Fibroblast of skin of back (primary cell): ENCODE data around the gene GRIN2A.

Experiments
- DNase-seq: peaks from one replicate; pipeline ENCODE4 v3.0.0-alpha.2; 2013

GRIN2A gene

DNA sequence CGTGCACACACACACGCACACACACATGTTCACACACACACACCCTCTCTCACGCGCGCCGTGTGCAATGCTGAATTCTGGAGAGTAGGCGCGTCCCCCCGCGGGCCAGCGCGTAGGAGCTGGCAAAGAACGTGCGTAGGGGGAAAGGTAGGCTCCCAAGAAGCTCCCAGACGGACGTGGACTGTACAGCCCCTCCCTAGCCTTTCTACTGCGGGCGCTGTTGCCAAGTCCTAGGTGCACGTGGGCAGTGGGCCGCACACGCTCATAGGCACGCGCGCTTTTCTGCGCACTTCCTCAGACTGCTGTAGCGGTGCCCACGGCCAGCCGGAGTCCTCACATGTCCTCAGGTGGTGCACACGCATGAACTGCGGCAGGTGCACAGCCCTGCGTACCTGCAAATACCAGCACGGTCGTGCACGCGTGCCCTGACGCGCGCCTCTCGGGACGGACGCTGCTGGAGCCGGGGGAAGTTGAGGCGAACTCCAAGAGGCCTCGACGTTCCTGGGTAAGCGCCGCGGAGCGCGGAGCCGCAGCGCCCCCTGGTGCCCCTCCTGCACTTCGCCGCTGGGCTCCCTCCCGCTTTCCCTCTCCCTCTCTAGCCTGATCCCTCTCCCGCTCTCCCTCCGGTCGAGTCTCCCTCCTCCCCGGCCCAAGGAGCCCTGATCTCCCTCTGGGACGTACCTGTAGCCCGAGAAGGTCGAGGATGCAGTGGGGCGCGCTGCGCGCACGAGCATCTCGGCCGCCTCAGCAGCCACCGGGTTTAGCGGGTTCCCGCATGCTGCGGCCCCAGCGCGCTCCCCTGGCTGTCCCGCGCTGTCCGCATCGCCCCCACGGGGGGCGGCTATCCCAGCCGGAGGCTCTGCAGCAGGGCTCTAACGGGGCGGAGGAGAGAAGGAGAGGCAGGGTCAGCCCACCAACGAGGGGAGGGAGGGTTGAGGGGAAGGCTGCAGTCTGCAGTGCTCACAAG, 749 bp downstream of the GRIN2A start:
- peak; percentile 37 for DNase-seq

DNA sequence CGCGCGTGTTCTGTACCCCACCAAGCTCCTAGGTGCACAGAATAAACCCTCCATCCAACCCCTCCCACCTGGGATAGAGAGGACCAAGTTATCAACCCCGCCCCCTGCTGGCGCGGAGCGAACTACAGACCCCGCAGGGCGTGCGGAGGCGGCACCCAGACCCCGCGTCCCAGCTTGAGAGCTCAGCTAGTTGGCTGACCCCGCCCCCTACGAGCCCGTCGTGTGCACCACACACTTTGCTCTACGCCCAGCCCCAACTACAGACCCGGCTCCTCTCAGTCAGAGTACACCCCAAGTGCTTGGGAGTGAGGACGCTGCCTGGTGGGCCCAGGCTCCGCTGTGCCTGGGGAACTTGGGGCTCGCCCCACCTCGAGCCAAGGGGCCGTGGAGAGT, 1.5 kb downstream of the GRIN2A start:
- peak; percentile 5 for DNase-seq

DNA sequence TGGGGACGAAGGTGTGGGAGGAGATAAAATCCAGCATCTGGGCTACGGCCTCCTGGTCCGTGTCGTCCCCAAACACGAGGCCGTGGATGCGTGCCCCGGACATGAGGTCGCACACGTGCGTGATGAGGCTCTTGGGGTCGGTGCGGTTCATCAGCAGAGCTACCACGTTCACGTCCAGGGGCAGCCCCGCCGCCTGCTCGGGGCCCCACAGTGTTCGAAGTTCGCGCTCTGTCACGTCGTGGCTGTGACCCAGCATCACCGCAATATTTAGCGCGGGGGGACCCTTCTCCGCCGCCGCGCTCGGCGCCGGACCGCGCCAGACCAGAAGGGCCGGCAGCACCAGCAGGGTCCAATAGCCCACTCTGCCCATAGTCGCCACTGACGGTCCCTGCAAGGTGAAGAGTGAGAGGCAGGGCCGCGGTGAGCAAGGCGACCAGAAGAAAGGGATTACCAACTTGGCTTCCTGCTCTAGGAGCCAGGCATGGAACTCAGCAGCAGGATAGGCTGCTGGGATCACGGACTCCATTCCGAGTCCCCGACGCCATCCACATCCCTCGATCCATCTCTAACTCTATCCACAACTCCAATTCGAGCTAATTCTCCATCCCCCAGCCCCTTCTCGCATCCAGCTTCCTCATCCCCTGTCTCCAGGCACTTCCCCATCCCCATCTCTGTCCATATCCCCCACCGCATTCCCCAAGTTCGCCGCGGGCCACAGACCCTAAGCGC, 2.0 kb downstream of the GRIN2A start:
- no peak for DNase-seq

DNA sequence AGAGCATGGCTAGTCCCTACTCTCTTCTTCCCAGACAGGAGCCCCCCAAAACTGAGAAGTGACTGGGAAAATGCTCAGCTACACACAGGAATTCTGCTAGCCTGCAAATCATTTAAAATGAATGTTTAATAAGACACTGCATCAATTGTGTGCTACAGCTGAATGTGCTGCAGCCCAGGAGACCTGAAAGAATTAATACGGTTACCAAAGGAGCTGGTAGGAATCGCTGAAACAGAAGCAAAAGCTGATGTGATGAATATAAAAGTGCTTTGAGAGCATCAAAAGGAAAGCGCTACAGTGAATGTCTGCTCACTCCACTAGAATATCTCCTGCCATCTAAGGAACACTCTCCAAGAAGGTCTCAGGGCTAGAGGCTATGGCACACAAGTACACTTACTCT, 3.7 kb downstream of the GRIN2A start:
- no peak for DNase-seq

DNA sequence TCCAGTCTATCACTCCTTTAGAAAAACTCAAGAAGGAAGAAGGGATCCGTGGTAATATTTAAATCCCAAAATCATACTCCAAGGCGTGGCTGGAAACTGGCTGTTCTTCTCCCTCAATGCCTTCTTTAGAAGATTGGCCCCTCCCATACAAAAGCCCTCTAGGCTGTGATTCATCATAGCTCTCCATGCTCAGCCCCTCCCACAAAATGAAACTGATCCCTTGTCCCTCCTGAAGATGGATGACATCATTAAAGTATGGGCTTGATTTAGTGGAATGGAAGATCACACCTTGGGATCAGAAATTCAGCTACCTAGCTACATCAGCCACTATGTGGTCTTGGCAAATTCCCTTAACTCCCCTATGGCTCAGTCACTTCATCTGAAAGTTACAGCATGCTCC, 4.1 kb downstream of the GRIN2A start:
- DNase-seq: no peak

DNA sequence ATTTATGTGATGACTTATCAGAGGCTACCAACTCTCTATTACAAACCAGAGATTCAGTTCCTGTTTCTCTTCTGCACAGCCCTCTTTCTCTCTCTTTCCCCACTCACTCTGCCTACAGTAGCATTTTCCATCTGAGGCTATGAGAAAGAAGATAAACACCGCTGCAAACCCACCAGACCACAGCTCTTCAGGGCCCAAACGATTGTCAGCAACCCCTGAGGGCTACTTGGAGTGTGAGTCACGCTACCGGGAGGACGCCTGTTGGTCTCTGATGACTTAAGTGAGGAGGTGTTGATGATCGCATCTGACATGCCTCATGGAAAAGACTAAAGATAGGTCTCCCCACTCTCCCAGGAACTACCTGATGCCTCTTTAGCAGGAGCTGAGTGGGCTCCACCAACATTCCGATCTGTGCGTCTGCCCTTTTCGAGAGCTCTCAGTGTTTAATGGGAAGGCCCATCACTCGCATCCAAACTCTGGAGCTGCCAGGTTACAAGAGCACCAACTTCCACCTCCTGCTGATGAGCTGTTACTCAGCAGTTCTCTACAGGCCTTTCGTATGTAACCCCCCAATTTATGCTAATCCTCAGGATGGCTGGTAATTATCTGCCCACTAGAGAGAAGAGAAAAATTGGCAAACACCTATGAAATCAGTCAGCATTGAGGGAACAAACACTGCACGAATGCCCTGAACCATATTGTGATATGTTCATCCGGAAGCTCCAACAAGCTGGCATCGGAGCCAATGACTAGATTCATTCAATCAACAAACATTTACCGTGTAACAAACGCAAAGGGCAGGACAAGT, 9.2 kb downstream of the GRIN2A start:
- peak; percentile 17 for DNase-seq

DNA sequence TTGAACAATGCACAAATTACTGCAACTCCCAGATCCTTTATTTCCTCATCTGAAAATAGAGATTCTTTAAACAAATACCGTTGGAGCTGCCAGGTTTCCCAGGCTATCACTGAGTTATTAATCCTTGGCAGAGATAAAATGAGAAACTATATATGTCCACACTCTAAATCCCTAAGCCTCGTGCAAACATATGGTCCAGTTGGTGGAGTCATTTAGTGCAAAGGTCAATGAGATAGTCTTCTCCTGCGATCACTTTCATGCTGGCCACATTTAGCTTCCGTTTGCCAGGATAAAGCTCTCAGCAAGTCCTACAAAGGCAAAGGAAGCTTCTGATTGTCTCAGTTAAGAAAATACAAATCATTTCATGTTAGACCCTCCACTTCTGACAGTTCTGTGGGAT, 11.0 kb downstream of the GRIN2A start:
- no peak for DNase-seq

DNA sequence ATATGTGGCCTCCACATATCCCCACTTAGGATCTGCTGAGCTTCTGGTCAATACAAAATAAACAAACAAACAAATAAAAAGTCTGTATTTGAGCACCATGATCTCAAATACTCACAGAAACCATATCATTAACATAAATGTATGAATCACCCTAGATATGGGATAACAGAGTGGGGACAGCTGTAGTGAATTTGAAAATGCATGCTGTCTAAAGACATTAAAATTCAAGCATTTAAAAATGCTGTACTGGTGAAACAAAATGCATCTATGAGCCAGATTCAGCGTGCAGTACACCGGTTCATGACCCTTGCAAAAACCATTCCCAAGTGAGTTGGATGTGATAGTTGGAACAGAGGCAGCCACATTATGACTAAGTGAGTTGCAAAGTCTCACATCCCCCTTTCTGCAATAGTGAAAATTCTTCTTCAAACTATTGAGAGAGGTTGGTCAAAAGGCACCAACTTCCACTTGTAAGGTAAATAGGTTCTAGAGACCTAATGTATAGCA, 12.3 kb downstream of the GRIN2A start:
- DNase-seq: no peak

DNA sequence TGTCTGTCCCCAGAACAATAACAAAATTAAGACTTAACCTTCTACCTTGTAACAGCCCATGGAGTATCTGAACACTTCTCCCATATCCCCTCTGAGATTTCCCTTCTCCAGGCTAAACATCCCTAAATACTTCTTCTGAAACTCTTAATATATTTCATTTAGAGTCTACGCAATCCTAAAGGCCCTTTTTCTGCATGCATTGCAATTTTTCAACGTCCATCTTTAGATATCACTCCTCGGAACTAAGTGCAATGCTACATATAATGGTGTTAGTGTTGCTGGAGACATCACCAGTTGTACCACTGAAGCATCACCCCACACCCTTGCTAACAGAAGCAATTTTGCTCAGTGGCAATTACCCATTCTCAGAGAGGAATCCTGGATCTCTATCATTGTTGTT, 13.2 kb downstream of the GRIN2A start:
- no peak for DNase-seq

DNA sequence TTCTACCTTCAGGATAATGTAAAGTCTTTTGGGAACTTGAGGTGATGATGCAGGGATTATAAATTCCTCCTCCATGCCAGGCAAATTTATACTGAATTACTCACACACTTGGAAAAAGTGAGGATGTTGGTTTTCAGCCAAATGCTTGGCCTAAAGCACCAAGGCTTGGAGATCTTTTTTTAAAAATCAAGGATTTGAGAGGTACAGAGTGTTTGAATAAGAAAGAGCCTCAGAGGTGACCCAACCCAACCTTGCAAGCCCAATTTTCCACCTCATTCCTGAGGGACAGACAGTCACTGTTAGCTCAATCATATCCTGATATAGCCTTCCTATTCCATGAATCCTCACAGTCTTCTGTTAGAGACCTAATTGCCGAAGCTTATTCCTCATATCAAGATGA, 14.0 kb downstream of the GRIN2A start:
- DNase-seq: peak; percentile 15

DNA sequence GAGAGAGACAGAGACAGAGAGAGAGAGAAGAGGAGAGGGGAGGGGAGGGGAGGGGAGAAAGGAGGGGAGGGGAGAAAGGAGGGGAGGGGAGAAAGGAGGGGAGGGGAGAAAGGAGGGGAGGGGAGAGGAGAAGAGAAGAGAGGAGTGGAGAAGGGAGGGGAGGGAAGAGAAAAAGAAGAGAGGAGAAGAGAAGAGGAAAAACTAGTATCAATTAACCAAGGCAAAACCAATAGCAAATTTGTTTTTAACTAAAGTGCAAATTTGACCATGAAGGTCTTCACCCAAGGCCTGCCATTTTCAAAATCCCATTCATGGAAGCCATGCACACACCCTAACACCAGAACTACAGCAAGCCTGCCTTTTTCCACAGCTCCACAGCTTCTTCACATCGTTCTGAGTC, 16.6 kb downstream of the GRIN2A start:
- no peak for DNase-seq

DNA sequence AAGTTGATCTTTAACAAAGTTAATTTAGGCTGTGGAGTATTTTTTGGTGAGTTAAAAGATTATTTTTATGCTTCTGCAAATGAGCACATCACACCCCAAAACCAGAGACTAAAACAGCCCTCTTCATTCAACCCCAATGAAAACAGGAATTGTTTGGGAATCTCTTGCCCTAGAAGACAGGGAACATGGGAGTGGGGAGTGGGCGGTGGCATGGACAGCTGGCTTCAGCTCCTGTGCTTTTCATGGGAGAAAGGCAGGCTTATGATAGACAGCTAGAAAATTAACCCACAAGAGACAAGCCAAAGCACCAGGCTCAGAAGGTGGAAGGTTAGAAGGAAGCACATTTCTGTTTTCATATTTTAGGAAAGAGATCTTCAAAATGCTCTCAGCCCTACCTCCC, 19.2 kb downstream of the GRIN2A start:
- DNase-seq: no peak

DNA sequence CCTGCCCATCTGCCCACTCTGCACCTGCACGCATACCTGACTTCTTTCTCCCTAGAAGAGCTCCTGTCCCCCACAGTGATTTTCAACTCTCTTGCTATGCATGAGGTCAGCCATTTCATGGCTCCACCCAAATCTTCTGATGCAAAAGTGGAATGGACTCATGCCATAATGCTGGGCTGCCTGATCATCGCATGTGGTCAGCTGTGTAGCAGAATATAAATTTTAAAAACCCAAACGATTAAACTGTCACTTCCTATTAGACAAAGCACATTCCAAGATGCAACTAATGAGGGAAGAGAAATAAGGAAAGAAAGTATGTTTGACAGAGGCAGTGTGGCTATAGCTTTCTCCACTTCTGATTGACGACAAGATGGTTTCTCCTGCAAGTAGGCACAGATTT, 26.1 kb downstream of the GRIN2A start:
- no peak for DNase-seq

DNA sequence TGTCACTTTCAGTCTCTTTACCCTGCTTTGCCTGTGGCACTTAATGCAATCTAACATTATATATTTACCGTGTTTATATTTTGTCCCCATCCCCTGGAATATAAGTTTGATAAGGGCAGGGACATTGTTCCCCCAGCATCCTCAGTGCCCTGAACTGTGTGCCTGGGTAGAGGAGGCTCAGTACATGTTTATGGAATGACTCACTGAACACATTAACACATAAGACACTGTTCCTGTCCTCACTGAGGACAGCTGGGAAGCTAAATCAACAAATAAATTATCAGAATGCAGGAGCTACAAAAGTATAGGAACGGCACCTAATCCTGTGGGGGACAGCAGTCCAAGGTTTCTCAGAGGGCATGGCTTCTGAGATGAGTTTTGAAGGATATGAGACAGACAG, 27.8 kb downstream of the GRIN2A start:
- no peak for DNase-seq

DNA sequence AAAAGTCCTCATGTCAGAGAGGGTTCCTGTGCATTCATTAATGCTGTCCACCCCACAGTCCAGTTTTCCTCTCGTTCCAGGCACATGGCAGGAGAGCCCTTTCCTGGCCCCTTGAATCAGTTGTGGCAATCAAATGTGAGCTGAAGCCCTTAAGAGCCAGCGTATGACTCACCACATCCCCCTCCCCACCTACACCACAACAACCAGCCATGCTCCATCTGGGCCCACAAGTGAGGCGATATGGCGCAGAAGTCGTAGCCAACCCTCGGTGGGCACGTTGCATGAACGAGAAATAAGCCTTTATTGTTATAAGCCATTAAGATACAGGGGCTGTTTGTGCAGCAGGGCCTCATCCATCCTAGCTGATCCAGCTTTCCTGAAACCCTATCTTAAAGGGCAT, 28.2 kb downstream of the GRIN2A start:
- no peak for DNase-seq

DNA sequence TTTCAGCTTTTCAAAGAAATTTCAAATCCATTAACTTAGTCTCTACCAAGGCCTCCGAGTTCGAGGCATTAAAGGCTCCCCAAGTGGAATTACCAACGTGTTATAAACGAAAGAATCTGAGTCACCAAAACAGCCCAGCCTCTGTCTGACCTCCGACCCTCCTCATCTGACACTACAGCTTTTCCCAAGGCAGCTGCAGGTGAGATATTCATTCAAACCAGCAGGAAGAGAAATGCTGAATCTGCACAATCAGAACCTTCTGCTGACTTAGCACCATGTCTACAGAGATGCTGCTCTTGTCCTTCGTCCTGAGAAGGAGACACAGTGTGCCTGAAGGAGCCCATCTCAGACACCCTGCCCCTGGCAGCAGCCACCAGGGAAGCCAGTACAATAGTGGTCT, 30.5 kb downstream of the GRIN2A start:
- DNase-seq: no peak

DNA sequence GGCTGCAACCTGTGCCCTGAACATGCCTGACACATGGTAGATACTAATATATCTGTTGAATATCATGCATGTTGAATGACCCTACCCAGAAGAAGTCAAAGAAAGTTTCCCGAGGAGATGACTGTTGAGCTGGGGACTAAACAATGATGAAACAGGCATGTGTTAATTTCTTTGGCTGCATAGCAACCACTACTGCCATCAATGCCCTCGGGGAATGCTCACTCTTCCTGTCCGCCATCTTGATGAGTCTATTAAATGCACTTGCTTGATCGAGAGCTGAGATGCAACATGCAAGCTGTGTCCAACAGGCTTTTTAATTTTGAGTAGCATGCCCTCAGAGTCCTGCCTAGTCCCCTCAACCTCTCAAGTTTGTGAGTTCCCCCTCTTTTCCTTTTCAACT, 31.3 kb downstream of the GRIN2A start:
- DNase-seq: no peak

DNA sequence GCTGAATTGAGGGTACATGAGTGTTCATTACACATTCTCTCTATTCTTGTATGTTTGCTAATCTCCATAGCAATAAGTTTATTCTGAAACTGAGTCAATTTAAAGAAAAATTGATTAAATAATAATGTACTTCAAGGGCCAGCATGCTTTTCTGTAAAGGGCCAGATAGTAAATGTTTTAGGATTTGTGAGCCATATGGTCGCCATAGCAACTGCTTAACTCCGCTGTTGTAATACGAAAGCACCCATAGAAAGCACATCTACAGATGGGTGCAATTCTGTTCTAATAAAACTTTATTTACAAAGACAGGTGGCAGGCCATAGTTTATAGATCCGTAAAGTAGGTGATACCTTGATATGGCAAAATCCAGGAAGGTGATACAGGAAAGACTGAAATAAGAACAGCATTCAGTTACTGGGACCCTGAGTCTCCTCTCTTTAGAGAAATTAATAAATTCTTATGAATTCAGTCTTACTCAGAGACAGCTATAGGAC, 36.6 kb downstream of the GRIN2A start:
- no peak for DNase-seq

DNA sequence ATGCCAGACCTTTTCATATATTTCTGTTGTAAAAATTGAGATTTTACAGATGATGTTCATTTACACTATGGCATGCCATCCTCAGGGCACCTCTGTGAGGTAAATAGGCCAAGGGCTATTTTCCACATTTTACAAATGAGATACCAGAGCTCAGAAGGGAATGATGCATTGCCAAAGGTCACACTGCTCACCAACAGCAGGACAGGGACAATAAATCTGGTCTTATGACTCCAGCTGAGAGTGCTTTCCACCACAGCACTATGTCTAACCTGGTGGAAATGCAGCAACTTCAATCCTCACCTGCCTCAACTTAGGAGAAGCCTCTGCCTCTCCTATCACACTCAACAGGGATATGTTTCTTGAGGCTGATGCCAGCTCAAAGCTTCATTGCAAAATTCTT, 40.6 kb downstream of the GRIN2A start:
- no peak for DNase-seq

DNA sequence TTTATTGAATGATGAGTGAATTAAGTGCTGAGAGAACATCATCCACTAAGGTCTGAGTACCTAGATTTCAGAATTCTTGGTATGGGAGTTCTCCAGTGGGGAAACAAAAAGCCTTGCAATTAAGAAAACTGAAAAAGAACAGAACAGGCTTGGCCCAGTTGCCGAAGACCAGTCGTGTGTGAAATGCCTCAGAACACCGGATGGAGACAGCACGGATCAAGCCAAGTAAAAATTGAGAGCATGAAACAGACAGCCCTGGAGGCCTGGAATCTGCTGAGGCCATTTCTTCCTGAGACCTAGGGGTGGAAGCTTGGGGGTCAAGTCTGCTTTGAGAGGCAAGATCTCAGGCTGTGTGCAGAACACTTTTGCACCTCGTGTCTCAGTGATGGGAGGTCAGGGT, 43.3 kb downstream of the GRIN2A start:
- DNase-seq: no peak

DNA sequence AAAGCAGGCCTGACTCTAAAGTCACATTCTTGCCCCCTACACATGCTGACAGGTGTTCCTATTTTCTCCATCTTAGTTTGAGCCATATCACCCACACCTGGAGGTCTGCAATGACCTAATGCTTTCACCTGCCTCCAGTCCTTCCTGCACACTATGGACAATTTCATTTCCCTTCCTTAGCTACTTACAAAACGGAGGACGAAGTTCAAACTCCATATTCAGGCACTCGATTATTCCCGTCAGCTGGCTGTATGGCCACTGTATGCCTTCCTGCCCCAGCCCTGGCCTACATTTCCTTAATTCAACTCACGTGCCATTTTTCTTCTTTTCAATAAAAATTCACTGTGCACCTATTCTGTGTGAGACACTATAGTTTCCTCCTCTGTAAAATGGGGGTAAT, 44.9 kb downstream of the GRIN2A start:
- DNase-seq: no peak

DNA sequence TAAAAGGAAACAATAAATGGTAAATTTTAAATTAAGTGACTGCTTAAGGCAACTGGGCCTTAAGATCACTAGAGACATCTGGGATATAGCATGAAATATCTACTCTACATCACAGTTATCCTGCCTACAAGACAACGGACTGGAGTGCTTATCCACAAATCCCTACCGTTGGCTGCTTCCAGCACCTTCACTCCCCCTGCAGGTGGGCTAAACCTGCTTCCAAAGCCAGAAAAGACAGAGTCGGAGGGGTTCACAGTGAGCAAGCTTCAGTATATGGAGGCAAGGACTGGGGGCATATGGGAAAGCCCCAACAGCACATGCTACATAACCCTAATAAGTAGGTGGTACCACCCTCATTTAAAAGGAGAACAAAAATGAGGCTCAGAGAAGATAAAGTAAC, 45.3 kb downstream of the GRIN2A start:
- DNase-seq: no peak

DNA sequence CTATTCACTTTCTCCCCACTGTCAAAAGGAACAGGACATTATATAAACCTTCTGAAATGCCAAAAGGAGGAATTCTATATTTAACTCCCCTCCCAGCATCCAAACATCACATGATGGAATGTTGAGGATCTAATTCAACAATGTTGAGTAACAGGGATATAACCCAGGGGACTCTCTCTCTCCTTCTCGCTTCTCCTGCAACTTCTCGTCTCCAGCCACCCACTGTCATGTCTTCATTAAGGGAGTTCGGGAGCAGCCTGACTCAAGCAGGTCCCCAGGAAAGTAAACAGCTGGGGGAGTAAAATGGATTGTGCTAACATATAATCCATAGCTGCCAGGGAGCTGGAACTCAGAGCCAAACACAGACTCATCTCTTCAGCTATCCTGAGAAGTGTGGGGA, 51.7 kb downstream of the GRIN2A start:
- no peak for DNase-seq
